Heart left ventricle (tissue), 13 donors: ENCODE results near the gene ARF3.

ENCODE experiments used
- CTCF ChIP-seq, 12 donors: fragments of 200-600 bp; sonication (generic) in 4 of 12; IDR thresholded peaks; one replicate each; pipeline versions ENCODE4 v1.5.0 to v1.8.0; 2018 to 2022; ENCODE audit warnings: antibody characterized with exemption in 12 of 12, mild to moderate bottlenecking in 5 of 12
- POLR2A ChIP-seq, 2 donors: fragments of 450-650 bp; IDR thresholded peaks; one replicate each; pipeline ENCODE4 v1.6.1; 2017; ENCODE audit warnings: antibody characterized with exemption in 2 of 2, mild to moderate bottlenecking in 2 of 2, moderate library complexity in 2 of 2
- donor health status: ischemic (EF 13 %, LVEDD 7.1; RV severe dilation, severe dysfunction).
- donor health status: DM: no; HTN: yes; CAD: no.
- donor health status: DM: no; HTN: no; CAD: no.
- donor health status: ischemic (EF 25% LVEDD 6.9; RV normal size, moderate dysfunction).
- donor health status: ischemic (EF 25% LVEDD 5.7; RV mildly dilated, moderate dysfunction).
- donor health status: ischemic (EF 35%, LVEDD 5.7; RV mildly dilated, moderate dysfunction).
- donor health status: nonischemic (EF 11% LVEDD 7.7; RV severe dilation, severe dysfunction).
- donor health status: DM: yes; HTN: yes; CAD: no.
- donor health status: PGD.
- donor health status: ischemic (EF 29% LVEDD 5.4; RV normal size, mild dysfunction).
- donor health status: nonischemic (EF 23%, LVEDD 6.1; RV moderate dilation, normal function).

GRCh38 chr12:48929551-48929950 is 27.7 kb downstream of the ARF3 start:
- TF ChIP-seq CTCF (IDR thresholded peaks at IDR 0.05) (no peak), POLR2A (IDR thresholded peaks at IDR 0.05) (no peak)
